Endothelial cell of umbilical vein (primary cell): ENCODE results near the gene ASRGL1. TPM values are rescaled to one million over a fixed set of nuclear protein-coding genes. Genes with fewer than 3 reads are reported as not detected.

Experiments used
- BruUV-seq: library from RNA; stranded (reverse); fragments of 400-500 nt; replicated peaks from 2 replicates; lab custom pipeline; 2021; lab: Mats Ljungman, UMichigan
- CTCF ChIA-PET: fragments of 300-600, 350-600 bp; sonication (Branson Sonifier 250); formaldehyde crosslinking; loops from one replicate; lab custom pipeline; 2021; ENCODE audit warnings: antibody characterized with exemption, inconsistent platforms; lab: Charles Lee
- POLR2A ChIA-PET: fragments of 300-600, 350-600 bp; sonication (Branson Sonifier 250); formaldehyde crosslinking; loops from one replicate; lab custom pipeline; 2021; ENCODE audit warnings: antibody characterized with exemption, inconsistent platforms; lab: Charles Lee
- DNase-seq: peaks from one replicate; pipeline ENCODE4 v3.0.0-alpha.2; 2011; ENCODE audit warnings: low read depth, low spot score
- FAIRE-seq: peaks from 2 replicates; lab custom pipeline; 2011; peaks lifted over from hg19 to GRCh38; lab: Jason Lieb, UNC
- H2AFZ ChIP-seq: 2 replicates; pipeline ENCODE4 v1.6.0; 2012; ENCODE audit warnings: low read depth, low read length, control low read depth, inconsistent platforms
- H3K27ac ChIP-seq: 2 replicates; pipeline ENCODE4 v1.5.1; 2011; ENCODE audit warnings: low read depth, mild to moderate bottlenecking, control low read depth, low read length, moderate library complexity; ENCODE audit not compliant: insufficient read depth
- H3K27me3 ChIP-seq, 2 experiments: 2 replicates each; pipeline versions ENCODE4 v1.6.0 to v1.6.1; 2011; ENCODE audit warnings: low read length in 2 of 2, mixed read lengths in 1 of 2; ENCODE audit not compliant: control insufficient read depth in 2 of 2, insufficient read depth in 2 of 2
- H3K36me3 ChIP-seq, 2 experiments: 2 replicates in 1 of 2; 3 replicates in 1 of 2; pipeline ENCODE4 v1.5.1; 2011; ENCODE audit warnings: low read length in 2 of 2, mild to moderate bottlenecking in 1 of 2, moderate library complexity in 1 of 2; ENCODE audit not compliant: control insufficient read depth in 2 of 2, insufficient read depth in 2 of 2; ENCODE audit errors: extremely low read depth in 1 of 2
- H3K4me1 ChIP-seq: 3 replicates; pipeline ENCODE4 v1.5.1; 2011; ENCODE audit warnings: mild to moderate bottlenecking, low read length; ENCODE audit not compliant: control insufficient read depth, insufficient read depth; ENCODE audit errors: extremely low read depth
- H3K4me2 ChIP-seq: 2 replicates; pipeline ENCODE4 v1.6.1; 2011; ENCODE audit warnings: low read length, control low read depth, mixed read lengths; ENCODE audit not compliant: insufficient read depth
- H3K4me3 ChIP-seq, 3 experiments: fragments of 200-600 bp in 1 of 3; sonication (generic), shearing (Covaris generic) in 1 of 3; replicated peaks in 1 of 3; 2 replicates each; pipeline ENCODE4 v1.5.1; 2011 to 2016; ENCODE audit warnings: control low read depth in 3 of 3, low read length in 3 of 3, mild to moderate bottlenecking in 2 of 3, inconsistent platforms in 1 of 3, low read depth in 1 of 3, moderate library complexity in 1 of 3; ENCODE audit not compliant: insufficient read depth in 1 of 3
- H3K79me2 ChIP-seq: 2 replicates; pipeline ENCODE4 v1.6.0; 2012; ENCODE audit warnings: low read length, inconsistent platforms; ENCODE audit not compliant: control insufficient read depth, insufficient read depth
- H3K9ac ChIP-seq: replicated peaks from 2 replicates; pipeline ENCODE3; 2011; ENCODE audit warnings: low read length, control low read depth; ENCODE audit not compliant: insufficient read depth; ENCODE audit errors: extremely low read depth
- H3K9me1 ChIP-seq: replicated peaks from 3 replicates; pipeline ENCODE4 v1.6.0; 2011; ENCODE audit warnings: mild to moderate bottlenecking, low read length; ENCODE audit not compliant: control insufficient read depth, insufficient read depth; ENCODE audit errors: extremely low read depth
- H3K9me3 ChIP-seq: replicated peaks from 2 replicates; pipeline ENCODE4 v1.5.1; 2012; ENCODE audit warnings: low read length, inconsistent platforms; ENCODE audit not compliant: control insufficient read depth, insufficient read depth
- H4K20me1 ChIP-seq: replicated peaks from 2 replicates; pipeline ENCODE3; 2011; ENCODE audit warnings: mild to moderate bottlenecking, low read length; ENCODE audit not compliant: control insufficient read depth, insufficient read depth; ENCODE audit errors: extremely low read depth
- EZH2 ChIP-seq: IDR thresholded peaks from 2 replicates; pipeline ENCODE4 v1.6.1; 2012; ENCODE audit warnings: borderline replicate concordance, low read depth, mild to moderate bottlenecking, moderate library complexity, low read length, inconsistent platforms; ENCODE audit not compliant: severe bottlenecking
- FOS ChIP-seq: IDR thresholded peaks from 2 replicates; pipeline ENCODE4 v1.6.1; 2011; ENCODE audit warnings: mild to moderate bottlenecking, low read length, moderate library complexity, borderline replicate concordance; ENCODE audit not compliant: insufficient read depth
- GATA2 ChIP-seq: IDR thresholded peaks from 2 replicates; pipeline ENCODE4 v1.7.0; 2011; ENCODE audit warnings: low read depth, mild to moderate bottlenecking, moderate library complexity, mixed read lengths, low read length; ENCODE audit not compliant: insufficient read length, insufficient read depth
- JUN ChIP-seq: IDR thresholded peaks from 2 replicates; pipeline ENCODE4 v1.6.1; 2011; ENCODE audit warnings: borderline replicate concordance, low read depth; ENCODE audit not compliant: insufficient read length, insufficient read depth
- MAX ChIP-seq: IDR thresholded peaks from 2 replicates; pipeline ENCODE4 v1.6.1; 2011; ENCODE audit not compliant: insufficient read depth, insufficient read length
- MYC ChIP-seq: IDR thresholded peaks from one replicate; pipeline ENCODE4 v1.6.1; 2011; ENCODE audit warnings: mild to moderate bottlenecking, low read depth, low read length
- POLR2A ChIP-seq: IDR thresholded peaks from 2 replicates; pipeline ENCODE4 v1.6.1; 2012; ENCODE audit warnings: low read depth, mild to moderate bottlenecking, control low read depth, low read length
- POLR2AphosphoS5 ChIP-seq: IDR thresholded peaks from 2 replicates; pipeline ENCODE4 v1.6.1; 2012; ENCODE audit warnings: low read depth, mild to moderate bottlenecking, control low read depth, low read length, moderate library complexity; ENCODE audit not compliant: insufficient read depth
- dilution Hi-C: fragments of 300-500 bp; cut with MboI; formaldehyde crosslinking; loops from one replicate; pipeline ENCODE4 v1.15.0; 2019; ENCODE audit warnings: low sequenced_read_pairs; ENCODE audit not compliant: extremely low pct_ligation_motif_present
- intact Hi-C: fragments of 100-400 bp; cut with micrococcal nuclease; formaldehyde crosslinking; loops from one replicate; pipeline ENCODE4 v1.10.0; 2022
- polyA plus RNA-seq, 4 experiments: library from polyadenylated mRNA; depleted of rRNA in 3 of 4; stranded (reverse) in 3 of 4; unstranded in 1 of 4; fragments of >200 nt; gene quantifications; 2 replicates each; pipeline versions ENCODE4 v1.2.1 to v1.2.3, GENCODE V29; 2011 to 2012; ENCODE audit warnings: missing spikeins in 1 of 4
- total RNA-seq: library from RNA; stranded (reverse); gene quantifications from 2 replicates; pipeline ENCODE4 v1.2.3, GENCODE V29; 2021
- TF ChIP-seq, protein P1 (sequence below), 2 donors: IDR thresholded peaks; 1 replicate in 1 of 2; 2 replicates in 1 of 2; pipeline ENCODE4 v1.5.1; 2011; ENCODE audit warnings: low read length in 2 of 2, mild to moderate bottlenecking in 2 of 2, moderate library complexity in 2 of 2, control low read depth in 1 of 2, inconsistent platforms in 1 of 2, low read depth in 1 of 2; ENCODE audit not compliant: insufficient read depth in 1 of 2; ENCODE audit errors: extremely low read depth in 1 of 2

Gene ASRGL1
- total and polyA plus RNA-seq, 2 donors (not counting 3 experiments of a cell fraction or from before 2014, with no cell fraction given) = 33.1 to 36.0 TPM

GRCh38 chr11:62393735-62394134, 56.5 kb downstream of the ASRGL1 start:
- H3K9ac ChIP-seq = no peak overlapping the region
- TF ChIP-seq POLR2A (no peak), POLR2AphosphoS5 (no peak), FOS (no peak), MYC (no peak), JUN (no peak), MAX (no peak), GATA2 (no peak), EZH2 (no peak)
- TF ChIP-seq, protein P1, sequence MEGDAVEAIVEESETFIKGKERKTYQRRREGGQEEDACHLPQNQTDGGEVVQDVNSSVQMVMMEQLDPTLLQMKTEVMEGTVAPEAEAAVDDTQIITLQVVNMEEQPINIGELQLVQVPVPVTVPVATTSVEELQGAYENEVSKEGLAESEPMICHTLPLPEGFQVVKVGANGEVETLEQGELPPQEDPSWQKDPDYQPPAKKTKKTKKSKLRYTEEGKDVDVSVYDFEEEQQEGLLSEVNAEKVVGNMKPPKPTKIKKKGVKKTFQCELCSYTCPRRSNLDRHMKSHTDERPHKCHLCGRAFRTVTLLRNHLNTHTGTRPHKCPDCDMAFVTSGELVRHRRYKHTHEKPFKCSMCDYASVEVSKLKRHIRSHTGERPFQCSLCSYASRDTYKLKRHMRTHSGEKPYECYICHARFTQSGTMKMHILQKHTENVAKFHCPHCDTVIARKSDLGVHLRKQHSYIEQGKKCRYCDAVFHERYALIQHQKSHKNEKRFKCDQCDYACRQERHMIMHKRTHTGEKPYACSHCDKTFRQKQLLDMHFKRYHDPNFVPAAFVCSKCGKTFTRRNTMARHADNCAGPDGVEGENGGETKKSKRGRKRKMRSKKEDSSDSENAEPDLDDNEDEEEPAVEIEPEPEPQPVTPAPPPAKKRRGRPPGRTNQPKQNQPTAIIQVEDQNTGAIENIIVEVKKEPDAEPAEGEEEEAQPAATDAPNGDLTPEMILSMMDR (IDR thresholded peaks at IDR 0.05; ENCODE audit: extremely low read depth in 1 of 2, insufficient read depth in 1 of 2, low read depth in 1 of 2, low read length in 2 of 2) = no peak
- ChIA-PET CTCF (interaction anchor here (0.5 to 4.7 kb wide), 8 partner anchors 12 to 301 kb away, joined by 4 to 122 read pairs (median 38); partner anchors contain the start of gene AHNAK), POLR2A (no interaction called here)
- BruUV-seq = no TSS peak
- H3K9me1 ChIP-seq = no peaks in the 10 kb centered on the region
- no peaks in the 10 kb centered on the region for H3K79me2 ChIP-seq
- no peaks in the 10 kb centered on the region for H3K27me3 ChIP-seq
- DNase-seq (no peak), FAIRE-seq (no peak)
- no peaks in the 10 kb centered on the region for H4K20me1 ChIP-seq
- H3K9me3 ChIP-seq = no peaks in the 10 kb centered on the region
- H3K4me1 ChIP-seq = peaks cover 4% of the 10 kb centered on the region
- dilution Hi-C loops (no loop called here), intact Hi-C loops (no loop called here)
- H3K4me3 ChIP-seq = no peak overlapping the region
- no peak overlapping the region for H3K27ac ChIP-seq
- H2AFZ ChIP-seq = no peak overlapping the region
- H3K4me2 ChIP-seq = no peak overlapping the region
- no peaks in the 10 kb centered on the region for H3K36me3 ChIP-seq
